Heart right ventricle (tissue), 16 donors: ENCODE results near the gene RGL2. TPM values are rescaled to one million over a fixed set of nuclear protein-coding genes. Genes with fewer than 3 reads are reported as not detected.

Experiments used
- ATAC-seq, 8 donors: fragments of 200-7000 bp; cut with Tn5 transposase; one replicate each; pipeline ENCODE4 v1.9.1; 2020; ENCODE audit warnings: mild to moderate bottlenecking in 8 of 8, moderate library complexity in 8 of 8, moderate number of reproducible peaks in 1 of 8
- DNase-seq, 2 donors: peaks; one replicate each; pipeline ENCODE4 v3.0.0-alpha.2; 2020
- H3K27ac ChIP-seq, 10 donors: fragments of 200-600 bp; sonication (generic) in 2 of 10; one replicate each; pipeline versions ENCODE4 v1.5.0 to v1.8.0; 2020 to 2022; ENCODE audit warnings: mild to moderate bottlenecking in 3 of 10
- H3K27me3 ChIP-seq, 7 donors: fragments of 200-600 bp; one replicate each; pipeline ENCODE4 v1.8.0; 2021 to 2022; ENCODE audit warnings: mild to moderate bottlenecking in 2 of 7
- H3K36me3 ChIP-seq, 9 donors: fragments of 200-600 bp; sonication (generic) in 1 of 9; one replicate each; pipeline versions ENCODE4 v1.5.0 to v1.8.0; 2020 to 2022; ENCODE audit warnings: mild to moderate bottlenecking in 2 of 9
- H3K4me1 ChIP-seq, 9 donors: fragments of 200-600 bp; sonication (generic) in 1 of 9; one replicate each; pipeline versions ENCODE4 v1.5.0 to v1.8.0; 2020 to 2022; ENCODE audit warnings: mild to moderate bottlenecking in 4 of 9
- H3K4me3 ChIP-seq, 10 donors: fragments of 200-600 bp; sonication (generic) in 2 of 10; one replicate each; pipeline versions ENCODE4 v1.5.0 to v1.8.0; 2020 to 2022; ENCODE audit warnings: mild to moderate bottlenecking in 7 of 10, moderate library complexity in 2 of 10
- H3K9me3 ChIP-seq, 11 donors: fragments of 200-600 bp in 10 of 11; sonication (generic) in 2 of 11; one replicate each; pipeline versions ENCODE4 v1.5.0 to v1.8.0; 2013 to 2022; ENCODE audit warnings: mild to moderate bottlenecking in 2 of 11, control low read depth in 1 of 11, moderate library complexity in 1 of 11
- CTCF ChIP-seq, 9 donors: fragments of 200-600 bp; sonication (generic) in 2 of 9; IDR thresholded peaks; one replicate each; pipeline versions ENCODE4 v1.5.0 to v1.8.0; 2021 to 2022; ENCODE audit warnings: antibody characterized with exemption in 9 of 9, mild to moderate bottlenecking in 5 of 9, moderate library complexity in 1 of 9
- WGBS, 2 donors: extraction: QIAGEN DNeasy Blood & Tissue Kit; methylation state at CpG; one replicate each; pipeline ENCODE4 v1.1.7; 2013; ENCODE audit warnings: inconsistent platforms in 1 of 2; 5-methylcytosine and 5-hydroxymethylcytosine counted together
- intact Hi-C, 10 donors: fragments of 100-400 bp; cut with DNase I; formaldehyde crosslinking; loops; one replicate each; pipeline versions ENCODE4 v1.11.1 to v1.14.2; 2022
- polyA plus RNA-seq, 2 donors: library from polyadenylated mRNA; stranded (reverse); fragments of 200-250 nt; gene quantifications; one replicate each; pipeline ENCODE4 v1.2.3, GENCODE V29; 2013
- total RNA-seq, 10 donors: library from RNA; stranded (reverse); fragmentation: NEBNext Ultra II Directional in 3 of 10; extraction: Animal tissue kit (Norgen Biotek cat#: 25700) in 3 of 10; gene quantifications; one replicate each; pipeline versions ENCODE4 v1.2.1 to v1.2.4, GENCODE V29; 2021 to 2023
- donor health status: Arrhythmogenic right ventricular cardiomyopathy.
- donor health status: ischemic (EF 13 %, LVEDD 7.1; RV severe dilation, severe dysfunction).
- donor health status: healthy with polysubstance abuse.
- donor health status: DM: no; HTN: yes; CAD: no.
- donor health status: DM: no; HTN: no; CAD: no.
- donor health status: ischemic (EF 25% LVEDD 6.9; RV normal size, moderate dysfunction).
- donor health status: ischemic (EF 25% LVEDD 5.7; RV mildly dilated, moderate dysfunction).
- donor health status: healthy.
- donor health status: DM: yes; HTN: yes; CAD: no.
- donor health status: Ischemic cardiomyopathy.
- donor health status: ischemic (EF 35%, LVEDD 5.7; RV mildly dilated, moderate dysfunction).
- donor health status: nonischemic (EF 11% LVEDD 7.7; RV severe dilation, severe dysfunction).
- donor health status: DM: yes; HTN: yes; CAD: no.
- donor health status: PGD.
- donor health status: ischemic (EF 29% LVEDD 5.4; RV normal size, mild dysfunction).
- donor health status: nonischemic (EF 23%, LVEDD 6.1; RV moderate dilation, normal function).

RGL2 gene
- total and polyA plus RNA-seq, 12 donors: 40.7 to 79.8 (median 51.9) TPM

GRCh38 chr6:33314515-33314942 lies 15.8 kb upstream of the RGL2 start:
- intact Hi-C loops: loop anchor here in 2 of 10 donors (10.0 kb wide), 1 partner anchor 100 kb away; the partner anchor contains the start of genes CUTA (in 2 of the 2) and PHF1 (in 2 of the 2)
- ATAC-seq: peak; percentile 4 to 62 (median 40)

GRCh38 chr6:33313709-33314514 lies 15.2 kb upstream of the RGL2 start, which contains the start of gene TAPBP:
Gene TAPBP (minus strand): TSS chr6:33314078. CDS start chr6:33314041, 37 bp downstream.
- Histone ChIP-seq H3K4me1 (peaks cover 12 to 64% (median 52%) of the 10 kb centered on the region in 9 donors), H3K9me3 (no peaks in the 10 kb centered on the region), H3K36me3 (peaks cover 0 to 46% (median 12%) of the 10 kb centered on the region in 9 donors), H3K4me3 (peak within 1 kb of the TSS; percentile 78 to 99 (median 90)), H3K27me3 (no peaks in the 10 kb centered on the region), H3K27ac (peak within 1 kb of the TSS; percentile 93 to 100 (median 98))
- no peak for TF ChIP-seq CTCF (IDR thresholded peaks at IDR 0.05)
- WGBS, 2 donors: 0 to 1% methylated on average over 47 of the region's 47 CpGs
- peak; percentile 55 to 70 for DNase-seq
- ATAC-seq: peak; percentile 11 to 57 (median 36)
- intact Hi-C loops: loop anchor here in 2 of 10 donors (2.0 to 10.0 kb wide), 2 partner anchors 15 to 101 kb away; partner anchors contain the start of genes CUTA (in 2 of the 2), PHF1 (in 2 of the 2) and RGL2 (in 1 of the 2)

More at GRCh38 chr6:33314515-33314942, 15.8 kb upstream of the RGL2 start:
- Histone ChIP-seq H3K27ac (peak overlapping the region; percentile 93 to 100 (median 98)), H3K27me3 (no peaks in the 10 kb centered on the region), H3K4me1 (peaks cover 12 to 66% (median 54%) of the 10 kb centered on the region in 9 donors), H3K9me3 (no peaks in the 10 kb centered on the region), H3K4me3 (peak overlapping the region; percentile 78 to 99 (median 90)), H3K36me3 (peaks cover 0 to 46% (median 18%) of the 10 kb centered on the region in 9 donors)
- no peak for TF ChIP-seq CTCF (IDR thresholded peaks at IDR 0.05)
- 4 to 5% methylated on average over 10 of the region's 10 CpGs for WGBS, 2 donors
- peak; percentile 55 to 89 for DNase-seq

- Histone ChIP-seq H3K4me3 (peak overlapping the region; percentile 78 to 99 (median 90)), H3K4me1 (peaks cover 12 to 57% (median 45%) of the 10 kb centered on the region in 9 donors), H3K27ac (peak overlapping the region; percentile 93 to 100 (median 98)), H3K9me3 (no peaks in the 10 kb centered on the region), H3K27me3 (no peaks in the 10 kb centered on the region), H3K36me3 (peaks cover 0 to 46% (median 7%) of the 10 kb centered on the region in 9 donors)
- no peak for TF ChIP-seq CTCF (IDR thresholded peaks at IDR 0.05)
- DNase-seq: peak; percentile 47 to 58
- intact Hi-C loops: loop anchor here in 2 of 10 donors (2.0 to 10.0 kb wide), 2 partner anchors 14 to 102 kb away; partner anchors contain the start of genes CUTA (in 2 of the 2), PHF1 (in 2 of the 2) and RGL2 (in 1 of the 2)
- ATAC-seq: peak; percentile 2 to 32 (median 4)
- 1% methylated on average over 33 of the region's 33 CpGs for WGBS, 2 donors
Observed at GRCh38 chr6:33313105-33313708, 14.5 kb upstream of the RGL2 start.
